ENCODE measurements around the gene TLE5.
"Not testable (repeated sequence)": the region's sequence is repeated elsewhere in the genome, so short reads cannot be mapped to it uniquely, and the experiment has no call there.

Gene TLE5

GRCh38 chr19:3061182-3062161 is 823 bp downstream of the TLE5 start:
- DNase-seq (ENCODE audit: low read depth): peak; percentile 62

DNA sequence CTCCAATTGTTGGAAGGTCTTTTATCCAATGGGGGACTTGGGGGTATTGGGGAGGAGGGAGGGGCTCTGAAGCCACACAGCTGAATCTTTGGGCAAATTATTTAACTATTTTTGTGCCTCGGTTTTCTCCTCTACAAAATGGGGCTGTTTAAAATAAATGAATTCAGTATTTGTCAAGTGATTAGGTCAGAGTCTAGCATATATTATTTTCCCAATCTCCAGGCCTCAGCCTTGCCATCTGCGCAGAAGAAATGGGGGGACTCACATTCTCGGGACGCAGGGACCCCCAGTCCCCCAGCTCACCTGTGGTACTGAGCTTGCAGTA is 1.5 kb downstream of the TLE5 start:
- no peak for DNase-seq (ENCODE audit: low read depth)

GRCh38 chr19:3059653-3060052 is 2.6 kb downstream of the TLE5 start:
- DNase-seq (ENCODE audit: low read depth): no peak

- DNase-seq (ENCODE audit: low read depth): no peak
Observed at GRCh38 chr19:3058821-3059314, 3.4 kb downstream of the TLE5 start.

- DNase-seq (ENCODE audit: low read depth): no peak
Observed at GRCh38 chr19:3058009-3058820, 4.1 kb downstream of the TLE5 start.

- no peak for DNase-seq (ENCODE audit: low read depth)
Observed at GRCh38 chr19:3057275-3057714, 5.0 kb downstream of the TLE5 start.

- DNase-seq (ENCODE audit: low read depth): no peak
Observed at GRCh38 chr19:3056417-3057088, 5.7 kb downstream of the TLE5 start.

GRCh38 chr19:3055741-3056416 is 6.4 kb downstream of the TLE5 start:
- no peak for DNase-seq (ENCODE audit: low read depth)

GRCh38 chr19:3054972-3055740 is 7.1 kb downstream of the TLE5 start:
- DNase-seq (ENCODE audit: low read depth): no peak

- no peak for DNase-seq (ENCODE audit: low read depth)
Observed at GRCh38 chr19:3054265-3054971, 7.9 kb downstream of the TLE5 start.

GRCh38 chr19:3053780-3054179 is 8.5 kb downstream of the TLE5 start:
- DNase-seq (ENCODE audit: low read depth): no peak

DNA sequence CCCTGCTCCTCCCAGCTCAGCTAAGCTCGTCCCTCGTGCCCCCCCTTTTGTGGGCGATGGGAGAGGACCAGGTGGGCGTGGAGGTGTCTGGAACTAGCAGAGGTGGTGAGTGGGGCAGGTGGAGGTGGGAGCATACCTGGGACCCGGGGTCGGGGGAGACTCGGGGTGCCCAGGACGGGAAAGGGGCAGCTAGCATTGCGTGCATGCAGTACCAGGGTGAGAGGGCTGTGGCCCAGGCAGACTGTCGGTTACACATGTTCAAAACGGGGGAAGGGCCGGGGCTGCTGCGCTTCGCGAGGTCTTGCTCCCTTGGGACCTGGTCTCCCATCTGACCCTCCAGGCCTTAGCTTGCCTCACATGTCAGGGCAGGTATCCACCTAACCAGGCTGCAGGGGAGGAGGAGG is 9.1 kb downstream of the TLE5 start:
- no peak for DNase-seq (ENCODE audit: low read depth)

- DNase-seq (ENCODE audit: low read depth): not testable (repeated sequence)
Observed at GRCh38 chr19:3050016-3050415, 12.3 kb downstream of the TLE5 start.

- no peak for DNase-seq (ENCODE audit: low read depth)
Observed at GRCh38 chr19:3049089-3049488, 13.2 kb downstream of the TLE5 start.

DNA sequence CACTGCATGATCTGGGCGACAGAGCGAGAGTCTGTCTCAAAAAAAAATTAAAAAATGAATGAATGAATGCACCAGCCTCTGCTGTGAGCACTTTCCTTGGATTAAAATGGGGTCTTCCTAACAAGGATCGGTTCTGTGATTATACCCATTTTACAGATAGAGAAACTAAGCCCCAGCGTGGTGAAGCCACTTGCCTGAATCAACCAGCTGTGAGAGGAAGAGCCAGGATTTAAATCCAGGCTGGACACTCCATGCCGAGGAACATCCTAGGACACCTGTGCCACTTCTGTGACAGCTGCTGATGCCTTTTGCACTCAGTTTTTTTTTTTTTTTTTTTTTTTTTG is 14.1 kb downstream of the TLE5 start:
- DNase-seq (ENCODE audit: low read depth): no peak

DNA sequence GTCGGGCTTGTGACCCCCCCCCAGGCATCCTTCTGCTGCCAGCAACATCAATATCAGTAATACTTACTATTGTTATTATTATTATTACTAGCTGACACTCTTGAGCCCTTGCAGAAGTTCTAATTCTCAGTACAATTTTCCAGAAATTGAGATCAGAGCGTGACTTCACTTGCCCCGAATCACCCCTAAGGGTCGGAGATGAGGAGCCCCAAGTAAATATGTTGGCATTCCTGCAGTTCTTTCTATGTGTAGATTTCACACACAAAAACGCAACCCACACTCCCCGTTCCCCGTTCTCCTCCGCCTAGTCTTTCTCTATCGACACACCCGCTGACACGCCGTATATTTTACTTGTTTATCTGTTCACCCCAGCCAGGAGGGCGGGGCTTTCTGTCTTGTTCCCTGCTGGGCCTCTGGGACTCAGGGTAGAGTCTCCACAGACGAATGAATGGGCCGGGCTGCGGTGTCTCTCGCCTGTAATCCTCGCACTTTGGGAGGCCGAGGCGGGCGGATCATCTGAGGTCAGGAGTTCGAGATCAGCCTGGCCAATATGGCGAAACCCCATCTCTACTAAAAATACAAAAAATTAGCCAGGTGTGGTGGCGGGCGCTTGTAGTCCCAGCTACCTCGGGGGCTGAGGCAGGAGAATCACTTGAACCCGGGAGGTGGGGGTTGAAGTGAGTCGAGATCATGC is 14.7 kb downstream of the TLE5 start:
- DNase-seq (ENCODE audit: low read depth): peak; percentile 40

DNA sequence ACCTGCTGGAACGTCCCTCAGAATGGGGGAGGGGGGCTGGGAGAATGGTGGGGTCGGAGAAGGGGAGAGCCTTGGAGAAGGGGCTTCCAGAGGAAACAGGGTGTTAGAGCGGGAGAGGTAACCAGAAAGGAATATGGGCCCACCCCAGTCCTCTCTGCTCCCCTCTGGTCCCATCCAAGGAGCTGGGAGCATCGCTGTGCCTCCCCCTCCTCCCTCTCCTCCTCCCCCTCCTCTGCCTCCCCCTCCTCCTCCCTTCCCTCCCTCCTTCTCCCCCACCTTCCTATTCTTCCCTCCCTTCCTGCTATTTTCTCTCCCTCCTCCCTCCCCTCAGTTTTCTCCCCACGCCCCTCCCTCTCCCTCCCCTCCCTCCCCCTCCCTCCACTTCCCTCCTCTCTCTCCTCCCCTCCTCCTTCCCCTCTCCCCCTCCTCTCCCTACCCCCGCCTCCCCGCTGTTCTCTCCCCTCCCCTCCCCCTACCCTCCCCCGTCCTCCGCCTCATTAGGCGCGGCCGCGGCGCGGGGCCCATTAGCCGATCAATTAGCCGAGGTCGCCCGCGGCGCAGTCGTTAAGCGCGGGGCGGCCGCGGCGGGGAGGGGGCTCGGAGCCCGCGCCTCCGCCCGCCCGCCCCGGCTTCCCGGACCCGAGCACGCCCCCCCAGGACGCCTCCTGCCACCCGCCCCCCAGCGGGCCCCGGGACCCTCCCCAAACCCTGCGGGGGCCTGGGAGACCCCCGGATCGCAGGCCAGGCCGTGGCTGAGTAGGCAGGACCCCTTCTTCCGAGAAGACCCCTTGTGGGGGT is 15.4 kb downstream of the TLE5 start:
- DNase-seq (ENCODE audit: low read depth): no peak

DNA sequence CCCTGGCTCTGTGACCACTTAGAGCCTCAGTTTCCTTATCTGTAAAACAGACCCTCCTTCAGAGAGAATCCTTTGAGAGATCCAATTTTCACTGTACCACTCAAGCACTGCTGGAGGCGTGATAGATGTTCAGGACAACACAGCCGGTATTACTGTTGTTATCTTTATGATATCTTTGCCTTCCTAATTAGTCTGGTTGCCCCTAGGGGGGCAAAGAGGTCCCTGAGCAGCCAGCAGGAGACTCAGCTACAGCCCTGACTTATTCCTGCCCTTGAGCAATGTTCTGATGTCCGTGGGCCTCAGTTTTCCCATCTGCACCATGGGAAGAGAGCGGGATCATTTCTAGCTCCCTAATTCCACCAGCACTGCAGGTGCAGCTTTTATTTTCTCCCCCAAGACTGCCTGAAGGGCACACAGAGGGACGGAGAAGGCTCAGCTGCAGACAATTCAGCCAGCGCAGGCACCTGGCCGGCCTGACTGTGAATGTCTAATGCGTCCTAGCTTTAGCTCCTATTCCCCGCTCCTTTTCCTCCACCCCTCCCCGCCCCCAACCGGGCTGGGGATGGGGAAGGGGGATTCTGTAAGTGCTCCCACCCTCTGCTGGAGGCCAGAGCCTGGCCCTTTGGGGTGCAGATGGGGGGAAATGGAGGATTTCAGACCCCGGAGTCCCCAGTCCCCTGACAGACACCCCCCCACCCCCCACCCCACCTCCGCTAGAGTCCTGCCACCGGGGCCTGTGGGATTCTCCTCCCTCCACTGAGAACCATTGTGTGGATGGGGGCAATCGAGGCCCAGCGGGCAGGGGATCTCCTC is 16.2 kb downstream of the TLE5 start:
- DNase-seq (ENCODE audit: low read depth): no peak
